Skin of body (tissue), 2 donors: ENCODE measurements around the gene LYSMD1. TPM values are rescaled to one million over a fixed set of nuclear protein-coding genes. Genes with fewer than 3 reads are reported as not detected.

ENCODE experiments used
- DNase-seq: peaks from one replicate; lab custom pipeline; 2025; lab: John Stamatoyannopoulos, UW
- total RNA-seq: library from RNA; depleted of rRNA; stranded (reverse); fragments of >200 nt; gene quantifications from one replicate; pipeline ENCODE4 v1.2.3, GENCODE V29; 2014

Gene LYSMD1
- total RNA-seq, 1 donor from 2014 or later, result 7.3 TPM

DNA sequence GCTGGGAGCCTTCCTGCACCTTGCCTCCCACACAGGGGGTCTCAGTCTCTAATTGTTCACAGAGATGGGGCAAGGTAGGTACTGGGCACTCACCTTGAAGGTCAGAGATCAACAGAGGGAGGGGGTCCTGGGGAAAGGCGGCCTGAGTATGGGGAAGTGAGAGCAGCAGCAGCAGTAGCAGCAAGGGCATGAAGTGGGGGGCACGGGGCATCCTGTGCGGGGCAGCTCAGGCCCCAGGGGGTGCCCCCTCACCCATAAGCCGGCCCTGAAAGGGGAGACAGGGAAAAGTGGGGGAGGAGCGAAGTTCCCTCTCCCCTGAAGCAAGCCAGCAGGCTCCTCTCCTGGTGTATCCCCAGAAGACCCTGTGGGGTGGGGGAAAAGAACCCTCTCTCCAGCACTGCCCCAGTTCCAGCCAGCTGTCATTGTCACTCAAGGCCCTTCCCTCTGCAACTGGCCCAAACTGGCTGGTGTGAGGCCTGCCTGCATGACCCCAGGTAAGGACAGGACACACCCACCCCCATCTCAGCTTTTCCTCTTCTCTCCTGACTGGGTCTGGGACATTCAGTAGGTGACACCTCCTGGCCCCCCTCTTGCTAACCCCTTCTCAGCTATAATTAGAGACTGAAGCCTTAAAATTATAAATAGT lies 23.2 kb downstream of the LYSMD1 start:
- no peak for DNase-seq

DNA sequence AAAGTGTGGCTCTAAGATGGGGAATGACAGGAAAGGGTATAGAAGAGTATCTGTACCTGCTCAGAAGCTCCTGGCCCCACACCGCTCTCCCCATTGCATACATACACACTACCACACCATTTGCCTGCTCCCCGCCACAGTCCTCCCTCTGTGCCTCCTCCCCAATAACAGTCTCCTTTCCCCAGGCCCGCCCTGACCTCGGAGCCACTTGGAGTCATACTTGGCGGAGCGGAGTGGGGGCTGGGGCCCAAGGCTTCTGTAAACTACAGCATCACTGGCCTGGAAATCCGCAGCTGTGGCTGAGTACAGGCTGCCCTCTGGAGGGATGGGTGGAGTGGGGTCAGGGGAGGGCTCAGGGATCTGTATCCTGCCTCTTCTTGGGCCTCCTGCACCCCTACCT lies 27.9 kb downstream of the LYSMD1 start:
- no peak for DNase-seq

DNA sequence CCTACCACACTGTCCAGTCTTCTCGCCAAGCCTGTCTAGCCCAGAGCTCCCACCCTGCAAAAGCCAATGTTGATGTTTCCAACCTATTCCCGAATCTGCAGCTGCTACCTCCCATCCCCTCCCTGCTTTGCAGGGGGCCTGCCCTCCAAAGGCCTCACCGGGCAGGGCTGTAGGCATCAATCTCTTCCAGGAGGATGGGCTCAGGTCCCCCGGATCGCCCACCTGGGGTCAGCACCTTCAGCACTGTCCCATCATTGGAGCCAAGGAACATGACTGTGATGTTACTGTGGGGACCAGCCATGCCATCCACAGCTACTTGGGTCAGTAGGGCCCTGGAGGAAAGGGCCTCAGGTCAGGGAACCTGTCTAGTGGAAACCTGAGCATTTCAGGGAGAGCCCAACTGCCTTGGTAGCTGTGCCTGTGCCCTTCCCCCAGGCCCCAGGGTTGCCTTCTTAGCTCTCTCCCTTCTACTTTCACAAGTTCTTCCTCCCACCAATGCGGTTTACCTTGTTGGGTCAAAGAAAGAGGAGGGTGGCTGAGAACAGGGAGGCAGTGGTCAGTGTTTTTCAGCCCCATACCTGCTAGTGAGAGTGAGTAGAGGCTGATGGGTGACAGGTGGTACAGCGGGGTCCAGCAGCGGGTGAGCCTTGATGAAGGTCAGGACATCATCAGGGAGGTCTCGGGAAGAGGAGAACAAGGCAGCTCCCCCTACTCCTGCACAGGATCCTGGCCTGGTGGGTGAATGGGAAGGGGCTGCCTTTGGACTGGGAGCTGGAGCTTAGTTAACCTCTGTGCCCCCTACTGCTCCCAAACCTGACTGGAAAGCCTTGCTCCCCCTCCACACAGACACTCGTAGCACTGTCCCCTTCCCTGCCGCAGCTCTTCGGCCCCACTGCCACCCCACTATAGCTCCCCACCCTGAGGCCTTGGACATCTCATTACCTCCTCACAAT lies 30.0 kb downstream of the LYSMD1 start:
- no peak for DNase-seq

DNA sequence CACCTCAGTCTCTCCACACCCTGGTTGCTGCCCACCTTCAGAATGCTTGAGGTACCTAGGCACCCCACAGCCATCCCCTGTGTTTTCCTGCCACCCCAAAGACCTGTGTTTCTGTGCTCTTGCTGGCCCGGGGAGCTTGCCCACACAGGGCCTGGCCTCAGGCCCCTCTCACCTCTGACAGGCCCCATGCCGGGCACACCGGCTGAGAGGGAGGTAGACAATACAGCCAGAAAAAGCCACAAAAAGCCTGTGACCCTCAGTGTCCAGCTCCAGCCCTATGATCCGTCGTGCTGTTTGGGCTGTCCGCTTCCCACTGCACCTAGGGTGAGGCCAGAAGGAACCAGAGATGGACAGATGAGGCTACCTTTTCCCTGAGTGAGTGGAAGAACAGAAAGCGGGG lies 30.7 kb downstream of the LYSMD1 start:
- no peak for DNase-seq

DNA sequence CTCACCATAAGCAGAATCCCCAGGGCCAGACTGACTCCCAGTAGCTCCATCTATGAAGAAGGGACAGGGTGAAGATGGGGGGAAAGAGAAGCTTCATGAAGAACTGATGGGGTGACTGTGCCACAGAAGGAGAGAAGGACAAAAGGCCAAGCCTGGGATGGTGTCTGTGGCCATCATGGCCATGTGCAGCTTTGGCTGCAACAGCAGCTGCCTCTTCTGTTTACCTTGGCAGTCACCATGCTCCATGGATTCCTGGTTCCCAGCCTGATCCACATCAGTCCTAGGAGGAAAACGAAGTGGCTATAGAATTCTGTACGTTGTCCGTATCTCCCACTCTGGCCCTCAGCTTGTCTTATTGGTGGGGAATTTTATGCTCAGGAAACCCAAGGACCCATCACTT lies 31.3 kb downstream of the LYSMD1 start:
- no peak for DNase-seq

DNA sequence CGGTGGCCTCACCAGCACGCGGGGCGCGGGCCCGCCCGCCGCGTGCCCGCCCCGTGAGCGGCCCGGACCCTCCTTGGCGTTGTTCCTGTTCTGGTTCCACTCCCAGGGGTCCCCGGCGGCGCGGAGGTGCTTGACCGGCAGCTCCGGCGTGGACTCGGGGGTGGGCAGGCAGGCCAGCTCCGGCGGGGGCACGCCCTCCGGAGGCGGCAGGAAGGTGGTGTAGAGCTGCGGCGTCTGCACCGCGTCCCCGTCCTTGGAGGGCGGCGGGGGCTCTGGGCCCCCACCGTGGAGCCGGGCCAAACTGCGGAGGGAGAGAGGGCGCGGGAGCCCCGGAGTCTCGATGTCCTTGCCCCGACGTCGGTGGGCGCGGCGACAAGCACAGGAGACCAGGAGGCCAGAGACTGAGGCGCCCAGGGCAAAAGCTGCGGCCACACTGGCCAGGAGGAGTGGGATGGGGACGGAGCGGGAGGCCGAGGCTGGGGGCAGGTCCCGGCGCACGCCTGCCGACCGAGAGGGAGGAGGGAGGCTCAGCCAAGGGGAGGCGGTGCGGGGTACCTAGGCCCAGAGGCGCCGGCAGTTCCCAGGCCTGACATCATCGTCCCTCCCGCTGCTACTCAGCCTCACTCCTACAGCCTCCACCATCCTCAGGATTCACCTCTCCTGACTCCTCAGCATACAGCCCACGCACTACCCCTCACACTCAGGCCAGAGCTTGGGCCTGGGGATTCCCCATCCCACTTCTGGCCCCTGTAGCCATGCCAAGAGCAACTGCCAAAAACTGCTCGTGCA lies 32.5 kb downstream of the LYSMD1 start:
- no peak for DNase-seq

DNA sequence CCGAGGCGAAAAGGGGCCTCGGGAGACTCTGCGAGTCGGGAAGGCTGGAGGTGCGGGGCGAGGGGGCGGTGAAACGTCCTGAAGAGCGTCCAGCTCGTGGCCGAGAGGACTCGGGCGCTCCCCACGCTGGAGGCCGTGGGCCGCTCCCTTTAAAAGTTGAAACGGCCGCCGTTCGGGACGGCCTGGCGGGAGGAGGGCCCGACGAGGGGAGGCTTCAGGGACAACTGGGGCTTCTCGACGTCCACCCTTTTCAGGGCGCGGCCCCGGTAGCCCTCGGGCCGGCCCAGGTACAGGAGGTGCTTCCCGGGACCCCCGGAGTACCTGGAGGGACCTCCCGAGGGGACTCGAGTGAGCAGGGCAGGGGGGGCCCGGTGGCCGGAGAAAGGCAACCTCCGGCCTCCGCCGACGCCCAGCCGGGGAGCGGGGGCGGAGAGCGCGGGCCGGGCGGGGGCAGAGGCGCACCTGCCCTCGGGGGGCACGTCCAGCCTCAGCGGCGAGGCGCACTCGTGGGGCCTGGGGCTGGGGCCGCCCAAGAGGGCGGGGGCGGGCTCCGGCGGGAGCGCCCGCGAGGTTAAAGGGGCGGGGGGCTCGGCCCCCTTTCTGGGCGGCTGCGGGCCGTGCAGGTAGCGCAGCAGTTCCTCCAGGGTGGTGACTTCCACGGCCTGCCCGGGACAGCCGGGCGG lies 33.2 kb downstream of the LYSMD1 start:
- no peak for DNase-seq

DNA sequence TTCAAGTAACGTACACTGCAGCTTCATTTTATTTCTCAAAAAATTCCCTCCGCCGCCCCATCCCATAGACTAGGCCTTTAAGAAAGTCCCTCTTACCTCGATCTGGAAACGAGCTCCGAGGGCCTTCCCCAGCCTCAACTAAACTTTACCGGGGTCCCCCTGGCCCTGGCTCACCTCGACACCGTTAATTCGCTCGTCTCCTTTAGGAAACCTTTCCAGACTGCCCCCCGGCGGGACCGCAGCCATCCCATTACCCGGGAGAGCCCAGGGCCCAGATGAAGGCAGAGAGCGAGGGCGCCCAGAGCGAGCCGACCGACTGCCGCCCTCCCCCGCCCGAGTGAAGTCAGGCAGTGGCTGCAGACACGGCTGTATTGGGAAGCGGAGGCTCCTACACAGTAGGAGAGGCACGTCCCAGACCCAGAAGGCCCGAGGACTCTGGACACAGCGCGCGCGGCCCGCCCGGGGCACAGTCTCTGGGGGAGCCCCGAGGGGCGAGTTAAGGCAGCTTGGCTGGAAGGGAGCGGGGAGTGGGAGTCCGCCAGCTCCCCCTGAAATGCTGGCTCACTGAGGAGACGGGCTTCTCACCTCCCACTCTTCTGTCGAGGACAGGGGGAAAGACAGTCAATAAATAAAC lies 33.9 kb downstream of the LYSMD1 start:
- peak; percentile 71 for DNase-seq

DNA sequence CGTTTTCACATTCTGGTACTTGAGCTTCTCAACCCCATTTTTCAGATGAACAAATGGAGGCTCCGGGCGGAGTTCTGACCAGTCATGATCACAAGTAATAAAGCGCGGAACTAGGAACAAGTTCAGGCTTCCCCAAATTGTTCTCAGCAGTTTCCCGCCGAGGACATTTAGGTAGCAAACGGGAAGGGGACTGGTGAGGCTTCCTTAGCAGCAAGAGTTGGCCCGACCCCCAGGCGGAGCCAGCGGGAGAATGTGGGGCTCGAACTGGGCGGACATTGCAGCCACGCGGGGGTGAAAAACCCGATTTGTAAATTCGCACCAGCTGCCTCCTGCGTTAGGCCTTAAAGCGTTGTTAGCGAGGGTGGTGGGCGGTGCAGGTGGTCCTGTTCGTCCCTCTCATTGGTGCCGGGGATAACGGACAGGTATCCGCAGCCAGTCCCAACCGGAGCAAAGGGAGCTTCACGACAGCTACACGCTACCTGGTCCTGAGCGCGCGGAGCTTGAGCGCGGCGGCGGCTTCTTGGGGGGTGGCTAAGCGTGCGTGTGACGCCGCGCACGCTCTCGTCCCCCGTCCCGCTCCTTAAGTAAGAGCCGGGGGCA lies 34.6 kb downstream of the LYSMD1 start:
- peak; percentile 81 for DNase-seq

DNA sequence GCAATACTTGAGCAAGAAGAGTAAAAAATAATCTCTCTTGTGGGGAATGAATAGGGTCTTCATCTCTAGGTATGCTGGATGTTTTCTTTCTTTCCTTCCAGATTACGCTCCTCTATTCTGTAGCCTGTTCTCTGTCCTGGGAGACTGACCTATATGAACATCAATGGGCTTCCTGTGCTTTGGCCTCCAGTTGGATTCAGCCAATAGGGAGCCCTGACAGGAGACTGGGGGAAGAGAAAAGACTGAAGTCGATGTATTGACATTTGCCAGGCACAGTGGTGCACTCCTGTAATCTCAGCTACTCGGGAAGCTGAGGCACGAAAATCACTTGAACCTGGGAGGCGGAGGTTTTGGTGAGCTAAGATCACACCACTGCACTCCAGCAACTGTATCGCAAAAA lies 36.9 kb downstream of the LYSMD1 start:
- DNase-seq, result no peak

DNA sequence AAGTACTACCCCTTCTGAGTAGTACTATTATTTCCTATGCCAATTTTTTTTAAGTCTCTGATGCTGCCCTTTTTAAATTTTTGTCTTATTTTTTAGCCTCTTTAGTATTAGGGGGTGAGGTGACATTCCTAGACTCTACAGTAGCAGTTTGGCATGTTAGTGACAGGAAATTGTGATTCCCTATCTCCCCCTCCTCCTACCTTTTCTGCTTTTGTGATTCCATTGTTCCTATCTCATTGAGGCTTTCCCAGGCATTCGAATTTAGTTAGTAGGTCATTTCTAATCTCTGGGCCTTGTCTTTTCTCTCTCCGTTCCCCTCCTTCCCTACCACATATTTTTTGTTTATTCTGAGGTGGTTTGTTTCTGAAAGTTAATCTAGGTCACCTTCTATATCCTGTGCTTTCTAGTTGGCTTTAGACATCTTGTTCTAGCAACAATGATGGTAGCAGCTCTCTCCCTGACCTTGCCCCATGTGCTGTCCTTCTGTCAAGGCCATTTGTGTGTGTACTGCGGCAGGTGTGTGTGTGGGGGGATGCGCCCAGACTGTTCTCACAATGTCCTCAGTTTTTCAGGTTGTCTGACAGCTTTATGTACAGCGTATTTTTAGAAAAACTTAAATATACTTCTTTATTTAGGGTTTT lies 40.8 kb downstream of the LYSMD1 start:
- DNase-seq, result no peak

DNA sequence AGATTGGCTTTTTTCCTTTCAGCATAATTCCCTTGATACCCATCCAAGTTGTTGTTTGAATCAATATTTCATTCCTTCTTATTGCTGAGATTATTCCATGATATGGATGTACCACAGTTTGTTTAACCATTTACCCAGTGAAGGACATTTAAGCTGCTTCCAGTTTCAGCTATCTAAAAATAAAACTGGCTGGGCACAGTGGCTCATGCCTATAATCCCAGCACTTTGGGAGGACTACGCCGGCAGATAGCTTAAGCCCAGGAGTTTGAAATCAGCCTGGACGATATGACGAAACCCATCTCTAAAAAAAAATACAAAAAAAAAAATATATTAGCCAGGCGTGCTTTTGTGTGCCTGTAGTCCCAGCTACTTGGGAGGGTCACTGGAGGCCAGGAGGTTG lies 51.8 kb downstream of the LYSMD1 start:
- no peak for DNase-seq

Other genes with a start within 250 kb of the LYSMD1 start
- 36.5 TPM for gene SETDB1, start 239.5 kb downstream of the LYSMD1 start, total RNA-seq
- 43.7 TPM for gene CERS2, start 191.1 kb downstream of the LYSMD1 start, total RNA-seq
- gene ANXA9, start 183.6 kb downstream of the LYSMD1 start, total RNA-seq, result 4.7 TPM
- 19.4 TPM for gene MINDY1, start 159.0 kb downstream of the LYSMD1 start, total RNA-seq
- gene PRUNE1, start 157.5 kb downstream of the LYSMD1 start, total RNA-seq, result 11.4 TPM
- gene BNIPL, start 129.3 kb downstream of the LYSMD1 start, total RNA-seq, result 37.0 TPM
- gene C1orf56, start 118.2 kb downstream of the LYSMD1 start, total RNA-seq, result 1.8 TPM
- 59.2 TPM for gene CDC42SE1, start 106.3 kb downstream of the LYSMD1 start, total RNA-seq
- 3.1 TPM for gene MLLT11, start 105.5 kb downstream of the LYSMD1 start, total RNA-seq
- 14.0 TPM for gene GABPB2, start 95.1 kb downstream of the LYSMD1 start, total RNA-seq
- 10.7 TPM for gene SEMA6C, start 19.3 kb downstream of the LYSMD1 start, total RNA-seq
- 2.2 TPM for gene TNFAIP8L2, start 9.3 kb downstream of the LYSMD1 start, total RNA-seq
- gene SCNM1, start 242 bp upstream of the LYSMD1 start, total RNA-seq, result 19.2 TPM
- gene TMOD4, start 10.1 kb upstream of the LYSMD1 start, total RNA-seq, result 8.0 TPM
- gene VPS72, start 24.3 kb upstream of the LYSMD1 start, total RNA-seq, result 28.1 TPM
- 70.1 TPM for gene PIP5K1A, start 32.6 kb upstream of the LYSMD1 start, total RNA-seq
- gene PSMD4, start 88.8 kb upstream of the LYSMD1 start, total RNA-seq, result 88.1 TPM
- gene ZNF687, start 116.4 kb upstream of the LYSMD1 start, total RNA-seq, result 8.4 TPM
- gene PI4KB, start 161.5 kb upstream of the LYSMD1 start, total RNA-seq, result 39.9 TPM
- 22.8 TPM for gene RFX5, start 181.3 kb upstream of the LYSMD1 start, total RNA-seq
- gene SELENBP1, start 206.8 kb upstream of the LYSMD1 start, total RNA-seq, result 46.2 TPM
- gene PSMB4, start 233.7 kb upstream of the LYSMD1 start, total RNA-seq, result 176 TPM